Measurements from ENCODE around the gene ARSK.

The ARSK gene

DNA sequence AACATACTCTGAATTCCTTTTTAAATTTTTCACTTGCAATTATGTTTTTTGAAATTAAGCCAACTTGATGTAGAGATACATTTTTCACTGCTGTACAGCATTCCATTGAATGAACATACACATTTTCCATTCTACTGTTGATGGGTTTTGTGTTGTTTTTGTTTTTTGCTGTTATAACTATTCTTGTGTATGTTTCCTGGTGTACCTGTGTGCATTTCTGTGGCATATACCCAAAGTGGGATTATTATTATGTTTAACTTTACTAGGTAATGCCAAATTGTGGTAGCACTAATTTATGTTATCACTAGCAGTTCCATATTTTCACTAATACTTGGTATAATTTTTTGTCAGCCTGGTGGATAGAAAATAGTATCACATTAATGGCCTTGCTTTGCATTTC, 94.4 kb downstream of the ARSK start:
- DNase-seq = no peak

DNA sequence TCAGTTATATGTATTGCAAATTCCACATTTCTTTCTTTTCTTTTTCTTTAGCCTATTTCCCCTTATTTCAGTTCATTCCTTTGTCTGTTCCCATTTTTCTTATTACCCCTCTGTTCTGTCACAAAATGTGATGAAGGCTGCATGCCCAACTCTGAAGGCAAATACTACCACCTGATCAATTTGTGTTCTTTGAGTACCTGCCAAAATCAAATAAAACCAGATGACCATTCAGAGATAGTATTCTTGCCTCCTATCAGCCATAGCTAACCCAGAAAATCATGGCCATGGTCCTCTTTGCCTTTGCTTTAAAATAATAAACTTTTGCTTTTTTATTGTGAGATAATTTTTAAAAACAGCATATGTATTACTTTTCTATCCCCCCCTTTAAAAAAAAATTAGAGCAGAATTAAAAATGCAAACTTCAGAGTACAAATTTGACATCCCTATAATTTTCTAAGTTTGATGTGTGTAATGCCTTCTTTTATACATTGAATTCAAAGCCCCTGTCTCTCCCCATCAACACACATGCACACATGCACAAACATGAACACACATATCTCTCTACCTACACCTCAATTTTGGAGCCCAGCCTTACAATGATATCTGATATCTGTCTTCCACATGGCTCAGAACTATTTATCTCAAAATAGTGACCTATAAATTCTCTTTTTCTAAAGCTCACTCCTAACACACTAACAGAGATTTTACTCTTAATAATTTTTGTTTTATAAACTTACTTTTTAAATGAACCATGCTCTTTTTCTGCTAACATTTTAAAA, 95.1 kb downstream of the ARSK start:
- DNase-seq = no peak

DNA sequence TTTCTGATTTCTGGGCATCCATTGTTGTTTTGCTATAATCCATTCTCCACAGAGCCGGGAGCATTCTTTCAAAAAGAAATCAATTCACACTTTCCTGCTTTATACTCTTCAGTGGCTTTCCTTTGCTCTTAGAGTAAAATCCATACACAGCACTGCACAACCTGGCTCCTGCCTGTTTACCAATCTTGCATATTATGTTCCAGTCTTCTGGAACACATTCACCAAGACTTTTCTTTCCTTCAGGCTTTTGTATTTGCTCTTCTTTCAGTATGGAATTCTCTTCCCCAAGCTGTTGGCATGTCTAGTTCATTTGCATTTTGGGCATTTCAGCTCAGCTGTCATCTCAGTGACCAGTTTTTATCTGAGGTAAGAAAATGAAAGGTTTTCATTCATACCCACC, 97.9 kb downstream of the ARSK start:
- no peak for DNase-seq

DNA sequence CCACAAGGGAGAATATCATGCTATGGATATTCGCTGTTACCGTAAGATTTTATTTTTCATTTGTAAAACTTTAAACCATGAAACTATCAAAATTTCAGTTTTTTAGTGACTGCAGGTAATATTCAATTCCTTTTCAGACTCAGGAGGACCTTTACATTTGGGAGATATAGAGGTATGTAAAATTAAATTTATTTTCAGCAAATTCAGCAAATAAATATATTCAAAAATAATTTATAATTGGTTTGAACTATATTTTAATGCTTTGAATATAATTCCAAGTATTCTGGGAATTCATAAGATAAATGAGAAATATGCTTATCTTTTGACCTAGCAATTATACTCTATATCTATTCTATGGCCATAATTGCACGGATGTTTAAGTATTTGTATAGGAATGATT, 99.3 kb downstream of the ARSK start:
- DNase-seq = no peak
